Measurements from ENCODE around the gene TOMM7.
"Not testable (repeated sequence)": the region's sequence is repeated elsewhere in the genome, so short reads cannot be mapped to it uniquely, and the experiment has no call there.

The TOMM7 gene

GRCh38 chr7:22821702-22822485 is 755 bp downstream of the TOMM7 start:
- DNase-seq (ENCODE audit: low read depth): no peak

- DNase-seq (ENCODE audit: low read depth): no peak
Measured at GRCh38 chr7:22819476-22819875, 3.2 kb downstream of the TOMM7 start.

DNA sequence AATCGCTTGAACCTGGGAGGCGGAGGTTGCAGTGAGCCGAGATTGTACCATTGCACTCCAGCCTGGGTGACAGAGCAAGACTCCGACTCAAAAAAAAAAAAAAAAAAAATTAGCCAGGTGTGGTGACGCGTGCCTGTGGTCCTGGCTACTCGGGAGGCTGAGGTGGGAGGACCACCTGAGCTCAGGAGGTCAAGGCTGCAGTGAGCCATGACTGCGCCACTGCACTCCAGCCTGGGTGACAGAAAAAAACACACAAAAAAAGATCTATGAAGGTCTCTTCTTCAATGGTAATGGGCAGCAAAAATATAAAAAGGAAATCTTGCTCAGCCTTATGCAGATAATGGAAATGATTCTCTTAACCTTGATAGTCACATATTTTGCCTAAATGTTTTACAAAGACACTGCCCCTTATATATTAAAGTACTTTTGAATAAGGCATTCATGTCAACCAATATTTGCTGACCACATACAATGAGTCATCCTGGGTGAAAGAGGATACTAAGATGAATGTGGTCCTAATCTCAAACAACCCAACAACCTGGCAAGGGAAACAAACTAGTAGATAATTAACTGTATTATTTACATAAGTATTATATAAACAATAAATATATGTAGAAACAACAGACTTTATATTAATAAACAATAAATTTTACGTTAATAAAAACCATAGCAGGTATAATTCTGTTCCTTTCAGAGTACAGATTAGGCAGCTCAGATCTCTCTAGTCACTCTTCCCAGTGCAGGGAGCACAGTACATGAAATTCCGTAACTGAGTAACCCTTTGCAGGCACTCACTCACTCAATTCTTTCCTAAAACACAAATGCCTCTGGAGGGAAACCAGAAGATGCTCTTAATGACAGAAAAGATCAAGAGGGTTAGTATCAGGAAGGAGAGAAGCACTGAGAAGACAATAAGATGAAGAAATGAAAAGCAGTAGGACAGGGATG is 8.1 kb downstream of the TOMM7 start:
- no peak for DNase-seq (ENCODE audit: low read depth)

DNA sequence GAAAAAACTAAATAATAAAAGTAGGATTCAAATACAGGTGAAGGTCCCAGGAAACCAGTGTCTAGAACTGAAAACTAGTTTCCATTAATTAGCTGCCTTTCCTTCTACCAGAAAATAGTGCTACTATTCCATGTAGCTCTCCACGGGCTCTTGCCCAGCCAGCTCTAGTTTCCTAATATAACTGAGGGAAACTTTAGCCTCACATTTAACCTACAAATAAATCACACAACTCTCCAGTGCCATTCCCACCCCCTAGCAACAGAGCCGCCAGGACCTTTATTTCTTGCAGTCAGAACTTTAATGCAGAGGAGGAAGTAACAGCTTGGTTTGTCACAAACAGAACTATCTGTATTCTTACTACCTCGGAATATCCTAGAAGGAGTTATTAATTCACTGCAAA is 10.3 kb downstream of the TOMM7 start:
- DNase-seq (ENCODE audit: low read depth): no peak

DNA sequence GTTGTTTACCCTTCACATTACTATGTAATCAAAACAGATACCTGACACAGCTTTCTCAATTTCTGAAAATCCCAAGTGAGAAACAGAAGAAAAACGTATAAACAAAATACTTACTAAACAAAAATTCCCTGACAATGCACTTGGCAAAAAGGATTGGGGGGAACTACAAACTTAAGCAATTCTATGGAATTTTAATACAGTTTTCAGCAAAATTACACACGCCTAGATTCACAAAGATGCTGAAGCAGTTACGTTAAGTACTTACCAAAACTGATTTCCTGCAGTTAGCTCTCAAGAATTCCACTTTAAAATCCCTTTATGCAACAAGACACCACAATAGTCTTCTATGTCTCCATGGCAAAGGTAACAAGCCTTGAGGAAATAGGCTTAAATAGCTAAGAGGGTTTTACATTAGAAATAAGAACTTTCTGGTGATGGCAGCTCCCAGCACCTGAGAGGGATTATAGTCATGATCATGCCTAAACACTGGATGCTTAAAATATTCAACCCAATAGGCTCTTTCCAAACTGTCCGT is 10.8 kb downstream of the TOMM7 start:
- DNase-seq (ENCODE audit: low read depth): no peak

GRCh38 chr7:22810843-22811242 is 11.8 kb downstream of the TOMM7 start:
- no peak for DNase-seq (ENCODE audit: low read depth)

GRCh38 chr7:22809902-22810642 is 12.6 kb downstream of the TOMM7 start:
- no peak for DNase-seq (ENCODE audit: low read depth)

DNA sequence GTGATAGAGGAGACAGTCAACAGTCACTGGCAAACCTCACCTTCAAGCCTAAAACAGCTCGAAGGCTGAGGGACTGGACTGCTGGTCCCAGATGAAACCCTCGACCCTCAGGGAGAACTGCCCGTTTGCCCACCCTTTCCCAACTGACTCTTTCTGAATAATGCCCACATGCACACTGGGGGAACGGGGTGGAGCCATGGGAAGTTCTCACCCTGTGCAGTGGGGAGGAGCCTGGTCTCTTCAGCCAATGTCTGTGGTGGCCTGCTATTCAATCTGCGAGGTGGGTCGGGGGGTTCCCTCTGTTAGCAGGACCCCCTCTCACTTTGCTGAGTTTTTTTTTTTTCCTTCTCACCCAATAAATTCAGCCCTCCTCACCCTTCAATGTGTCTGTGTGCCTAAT is 14.5 kb downstream of the TOMM7 start:
- DNase-seq (ENCODE audit: low read depth): no peak

- DNase-seq (ENCODE audit: low read depth): no peak
Measured at GRCh38 chr7:22806752-22807151, 15.9 kb downstream of the TOMM7 start.

DNA sequence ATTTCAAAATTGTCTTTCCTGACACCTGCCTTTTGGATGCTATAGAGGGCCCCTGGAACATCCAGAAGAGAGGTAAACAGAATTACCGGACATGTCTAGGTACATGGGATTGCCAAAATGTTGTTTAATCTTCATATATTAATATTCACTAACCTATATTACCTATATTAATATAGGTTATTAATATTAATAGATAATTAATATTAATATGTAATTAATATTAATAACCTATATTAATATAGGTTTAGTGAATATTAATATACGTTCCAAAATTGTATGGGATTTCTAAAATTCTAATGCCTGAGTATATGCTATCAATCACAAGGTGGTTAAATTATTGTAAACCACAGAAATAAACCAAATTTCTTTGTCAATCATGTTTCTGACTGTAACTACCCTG is 17.4 kb downstream of the TOMM7 start:
- no peak for DNase-seq (ENCODE audit: low read depth)

DNA sequence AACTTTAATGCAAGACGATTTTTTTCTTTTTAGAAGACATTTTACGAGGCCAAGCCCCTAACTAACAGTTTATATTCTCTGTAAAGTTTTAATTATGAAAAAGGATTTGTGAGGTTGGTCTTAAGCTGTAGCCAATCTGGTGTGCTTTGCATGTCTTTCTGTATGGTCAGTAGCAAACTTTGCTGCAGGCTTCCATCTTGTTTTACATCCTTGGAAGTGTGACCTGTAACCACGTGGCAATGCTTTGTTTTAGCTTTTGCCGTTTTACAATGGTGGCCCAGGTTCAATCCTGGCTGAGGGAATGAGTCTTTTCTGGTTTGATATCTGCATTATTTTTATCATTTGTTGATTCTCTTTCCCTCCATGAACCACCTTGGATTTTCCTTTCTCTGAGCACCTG is 19.8 kb downstream of the TOMM7 start:
- DNase-seq (ENCODE audit: low read depth): not testable (repeated sequence)

- DNase-seq (ENCODE audit: low read depth): no peak
Measured at GRCh38 chr7:22802426-22802825, 20.2 kb downstream of the TOMM7 start.

DNA sequence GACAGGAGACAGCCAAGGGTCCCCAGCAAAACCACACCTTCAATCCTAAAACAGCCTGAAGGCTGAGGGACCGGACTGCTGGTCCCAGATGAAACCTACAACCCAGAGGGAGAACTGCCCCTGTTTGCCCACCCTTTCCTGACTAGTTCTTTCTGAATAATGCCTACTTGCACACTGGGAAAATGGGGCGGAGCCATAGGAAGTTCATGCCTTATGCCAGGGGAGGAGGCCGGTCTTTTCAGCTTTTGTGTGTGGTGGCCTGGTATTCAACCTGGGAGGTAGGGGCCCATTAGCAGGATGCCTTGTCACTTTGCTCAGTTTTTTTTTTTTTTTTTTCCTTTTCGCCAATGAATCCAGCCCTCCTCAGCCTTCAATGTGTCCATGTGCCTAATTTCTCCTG is 20.7 kb downstream of the TOMM7 start:
- DNase-seq (ENCODE audit: low read depth): no peak

DNA sequence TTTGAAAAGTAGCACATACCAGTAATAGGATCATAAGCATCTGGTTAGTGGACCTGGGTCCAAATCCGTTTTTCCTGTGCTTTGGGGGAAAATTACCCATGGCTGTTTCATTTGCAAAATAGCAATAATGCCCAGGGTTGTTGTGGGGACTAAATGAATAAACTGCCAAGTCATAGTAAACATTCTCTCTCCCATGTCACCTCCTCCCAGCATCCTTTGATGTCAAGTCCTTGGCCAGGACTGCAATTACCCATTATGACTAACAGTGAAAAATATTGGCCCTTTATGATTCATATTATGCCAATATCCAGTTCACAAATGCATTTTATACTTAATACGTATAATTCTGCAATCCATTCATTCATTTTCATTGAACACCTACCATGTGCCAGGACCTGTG is 23.0 kb downstream of the TOMM7 start:
- no peak for DNase-seq (ENCODE audit: low read depth)

GRCh38 chr7:22793593-22794462 is 28.8 kb downstream of the TOMM7 start:
- no peak for DNase-seq (ENCODE audit: low read depth)

- no peak for DNase-seq (ENCODE audit: low read depth)
Measured at GRCh38 chr7:22791204-22792158, 31.2 kb downstream of the TOMM7 start.

DNA sequence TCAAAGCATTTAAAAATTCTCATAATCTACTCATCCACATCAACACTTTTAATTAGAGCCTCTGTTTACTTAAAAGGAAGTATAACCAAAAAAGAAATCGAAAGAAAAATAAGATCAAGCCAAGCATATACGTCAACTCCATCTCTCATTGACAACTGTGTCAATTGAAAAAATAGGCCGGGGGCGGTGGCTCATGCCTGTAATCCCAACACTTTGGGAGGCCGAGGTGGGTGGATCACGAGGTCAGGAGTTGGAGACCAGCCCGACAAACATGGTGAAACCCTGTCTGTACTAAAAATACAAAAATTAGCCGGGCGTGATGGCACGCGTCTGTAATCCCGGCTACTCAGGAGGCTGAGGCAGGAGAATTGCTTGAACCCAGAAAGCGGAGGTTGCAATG is 32.0 kb downstream of the TOMM7 start:
- DNase-seq (ENCODE audit: low read depth): not testable (repeated sequence)

- no peak for DNase-seq (ENCODE audit: low read depth)
Measured at GRCh38 chr7:22787951-22788350, 34.7 kb downstream of the TOMM7 start.

DNA sequence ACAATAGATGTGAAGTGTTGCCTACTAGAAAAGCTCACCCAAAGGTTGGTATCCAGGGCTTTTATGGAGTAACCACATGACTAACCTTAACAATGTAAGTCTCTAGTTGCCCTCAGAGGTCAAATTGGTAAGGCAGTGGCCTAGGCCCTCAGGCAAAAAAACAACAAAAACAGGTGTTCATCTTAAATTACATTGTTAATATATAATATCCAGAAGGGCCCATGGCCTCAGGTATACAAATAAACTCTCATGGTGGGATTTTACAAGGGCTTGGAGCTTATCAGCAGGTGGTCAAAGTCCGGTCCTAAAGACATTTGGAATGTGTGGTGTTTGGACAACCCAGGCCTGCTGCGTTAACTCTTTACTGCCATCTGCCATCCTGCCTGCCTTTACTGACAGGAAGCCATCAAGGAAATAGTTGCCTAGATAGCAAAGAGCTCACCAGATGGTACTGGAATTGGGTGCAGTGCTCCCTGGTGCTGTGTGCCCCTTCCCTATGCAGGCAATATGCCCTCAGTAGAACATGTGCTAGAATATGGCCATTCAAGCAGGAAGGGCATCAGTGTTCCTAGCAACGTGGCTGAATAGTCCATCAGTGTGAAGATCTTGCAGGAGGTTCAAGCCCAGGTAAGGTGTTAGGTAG is 36.2 kb downstream of the TOMM7 start:
- no peak for DNase-seq (ENCODE audit: low read depth)

GRCh38 chr7:22784346-22784745 is 38.3 kb downstream of the TOMM7 start:
- no peak for DNase-seq (ENCODE audit: low read depth)
